ENCODE data around the gene CDKN2A. TPM values are rescaled to one million over a fixed set of nuclear protein-coding genes. Genes with fewer than 3 reads are reported as not detected.

CDKN2A gene
- polyA plus RNA-seq, 1 donor (not counting 4 experiments of a cell fraction or from before 2014, with no cell fraction given): 65.3 TPM

DNA sequence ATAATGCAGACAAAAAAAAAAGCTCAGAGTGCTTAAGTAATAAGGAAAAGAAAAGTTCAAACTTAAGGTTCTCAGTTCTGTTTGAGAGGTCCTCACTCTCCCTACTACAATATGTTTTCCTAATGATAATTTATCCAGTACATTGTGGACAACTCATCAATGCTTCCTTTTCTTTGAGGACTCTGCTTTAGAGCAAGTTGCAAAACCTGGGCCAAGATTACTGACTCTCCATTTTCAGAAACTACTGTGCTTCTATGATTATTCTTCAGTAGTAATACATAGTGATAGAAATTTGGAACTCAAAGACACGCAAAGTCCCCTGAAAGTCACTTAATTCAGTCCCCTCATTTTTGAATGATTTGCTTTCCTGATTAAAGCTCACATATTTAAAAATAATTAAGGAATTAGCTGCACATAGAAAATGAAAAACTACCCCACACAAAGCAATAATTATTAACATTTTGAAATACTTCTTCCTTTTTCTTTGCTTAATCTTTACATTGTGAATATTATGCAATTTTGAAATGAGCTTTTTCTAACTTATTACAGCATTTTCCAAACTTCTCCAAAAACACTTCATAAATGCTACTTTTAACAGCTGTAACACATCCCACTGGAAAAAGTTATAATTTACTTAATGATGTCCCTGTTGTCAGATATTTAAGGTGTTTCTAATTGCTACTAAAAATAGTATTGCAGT lies 11.2 kb downstream of the CDKN2A start:
- peaks cover 4% of the 10 kb centered on the region for H3K27me3 ChIP-seq (ENCODE audit: control insufficient read depth, extremely low read depth, insufficient read depth, low read length)
- FAIRE-seq (no peak), DNase-seq (ENCODE audit: low read depth, low spot score) (no peak)
- H3K79me2 ChIP-seq (ENCODE audit: control insufficient read depth, insufficient read depth, low read length): no peaks in the 10 kb centered on the region
- H3K27ac ChIP-seq (ENCODE audit: control insufficient read depth, insufficient read depth, low read length): no peak overlapping the region
- no peaks in the 10 kb centered on the region for H3K9me1 ChIP-seq (ENCODE audit: control insufficient read depth, extremely low read depth, insufficient read depth, low read length)
- TF ChIP-seq EZH2 (IDR thresholded peaks at IDR 0.05; ENCODE audit: low read length): no peak
- TF ChIP-seq, protein P1, sequence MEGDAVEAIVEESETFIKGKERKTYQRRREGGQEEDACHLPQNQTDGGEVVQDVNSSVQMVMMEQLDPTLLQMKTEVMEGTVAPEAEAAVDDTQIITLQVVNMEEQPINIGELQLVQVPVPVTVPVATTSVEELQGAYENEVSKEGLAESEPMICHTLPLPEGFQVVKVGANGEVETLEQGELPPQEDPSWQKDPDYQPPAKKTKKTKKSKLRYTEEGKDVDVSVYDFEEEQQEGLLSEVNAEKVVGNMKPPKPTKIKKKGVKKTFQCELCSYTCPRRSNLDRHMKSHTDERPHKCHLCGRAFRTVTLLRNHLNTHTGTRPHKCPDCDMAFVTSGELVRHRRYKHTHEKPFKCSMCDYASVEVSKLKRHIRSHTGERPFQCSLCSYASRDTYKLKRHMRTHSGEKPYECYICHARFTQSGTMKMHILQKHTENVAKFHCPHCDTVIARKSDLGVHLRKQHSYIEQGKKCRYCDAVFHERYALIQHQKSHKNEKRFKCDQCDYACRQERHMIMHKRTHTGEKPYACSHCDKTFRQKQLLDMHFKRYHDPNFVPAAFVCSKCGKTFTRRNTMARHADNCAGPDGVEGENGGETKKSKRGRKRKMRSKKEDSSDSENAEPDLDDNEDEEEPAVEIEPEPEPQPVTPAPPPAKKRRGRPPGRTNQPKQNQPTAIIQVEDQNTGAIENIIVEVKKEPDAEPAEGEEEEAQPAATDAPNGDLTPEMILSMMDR (optimal IDR thresholded peaks at IDR 0.05 in 1 of 3, IDR thresholded peaks at IDR 0.05 in 1 of 3, conservative IDR thresholded peaks at IDR 0.05 in 1 of 3; ENCODE audit: extremely low read depth in 1 of 3, insufficient read depth in 2 of 3, low read length in 3 of 3): no peak
- H4K20me1 ChIP-seq (ENCODE audit: control insufficient read depth, extremely low read depth, insufficient read depth, low read length): no peaks in the 10 kb centered on the region
- H3K9ac ChIP-seq (ENCODE audit: control insufficient read depth, extremely low read depth, insufficient read depth, low read length): no peak overlapping the region
- H3K9me3 ChIP-seq (ENCODE audit: control insufficient read depth, low read depth, low read length): no peaks in the 10 kb centered on the region
- H3K4me3 ChIP-seq (ENCODE audit: control insufficient read depth in 2 of 3, extremely low read depth in 1 of 3, insufficient read depth in 2 of 3, low read depth in 1 of 3, low read length in 3 of 3): no peak overlapping the region
- H3K36me3 ChIP-seq (ENCODE audit: control insufficient read depth in 2 of 2, extremely low read depth in 1 of 2, insufficient read depth in 2 of 2, low read length in 2 of 2): no peaks in the 10 kb centered on the region
- no peaks in the 10 kb centered on the region for H3K4me1 ChIP-seq (ENCODE audit: control insufficient read depth, extremely low read depth, insufficient read depth, low read length)
- H3K4me2 ChIP-seq (ENCODE audit: control insufficient read depth, extremely low read depth, insufficient read depth, low read depth, low read length): no peak overlapping the region
- no peak overlapping the region for H2AFZ ChIP-seq (ENCODE audit: control insufficient read depth, low read length)
- dilution Hi-C loops (cut with MboI; ENCODE audit: extremely low pct_ligation_motif_present, low sequenced_read_pairs): no loop called here

GRCh38 chr9:21982391-21982790 lies 11.8 kb downstream of the CDKN2A start:
- Histone ChIP-seq H3K79me2 (ENCODE audit: control insufficient read depth, insufficient read depth, low read length) (no peaks in the 10 kb centered on the region), H3K9me3 (ENCODE audit: control insufficient read depth, low read depth, low read length) (no peaks in the 10 kb centered on the region), H3K9ac (ENCODE audit: control insufficient read depth, extremely low read depth, insufficient read depth, low read length) (no peak overlapping the region), H2AFZ (ENCODE audit: control insufficient read depth, low read length) (no peak overlapping the region), H4K20me1 (ENCODE audit: control insufficient read depth, extremely low read depth, insufficient read depth, low read length) (no peaks in the 10 kb centered on the region), H3K27me3 (ENCODE audit: control insufficient read depth, extremely low read depth, insufficient read depth, low read length) (peaks cover 10% of the 10 kb centered on the region), H3K36me3 (ENCODE audit: control insufficient read depth in 2 of 2, extremely low read depth in 1 of 2, insufficient read depth in 2 of 2, low read length in 2 of 2) (no peaks in the 10 kb centered on the region), H3K27ac (ENCODE audit: control insufficient read depth, insufficient read depth, low read length) (no peak overlapping the region), H3K4me1 (ENCODE audit: control insufficient read depth, extremely low read depth, insufficient read depth, low read length) (no peaks in the 10 kb centered on the region), H3K4me2 (ENCODE audit: control insufficient read depth, extremely low read depth, insufficient read depth, low read depth, low read length) (no peak overlapping the region), H3K9me1 (ENCODE audit: control insufficient read depth, extremely low read depth, insufficient read depth, low read length) (no peaks in the 10 kb centered on the region), H3K4me3 (ENCODE audit: control insufficient read depth in 2 of 3, extremely low read depth in 1 of 3, insufficient read depth in 2 of 3, low read depth in 1 of 3, low read length in 3 of 3) (no peak overlapping the region)
- no peak for DNase-seq (ENCODE audit: low read depth, low spot score)
- TF ChIP-seq, protein P1 (optimal IDR thresholded peaks at IDR 0.05 in 1 of 3, IDR thresholded peaks at IDR 0.05 in 1 of 3, conservative IDR thresholded peaks at IDR 0.05 in 1 of 3; ENCODE audit: extremely low read depth in 1 of 3, insufficient read depth in 2 of 3, low read length in 3 of 3): no peak
- no peak for TF ChIP-seq EZH2 (IDR thresholded peaks at IDR 0.05; ENCODE audit: low read length)
- dilution Hi-C loops (cut with MboI; ENCODE audit: extremely low pct_ligation_motif_present, low sequenced_read_pairs): no loop called here
- no peak for FAIRE-seq
